ENCODE data around the gene PLEKHA7. TPM values are rescaled to one million over a fixed set of nuclear protein-coding genes. Genes with fewer than 3 reads are reported as not detected.

Gene PLEKHA7
- total and polyA plus RNA-seq, 2 of the 8 experiments (the other 6 are each of a cell fraction or from before 2014, with no cell fraction given), result 11.4 to 25.6 TPM

GRCh38 chr11:16749666-16750065, 264.5 kb downstream of the PLEKHA7 start:
- Histone ChIP-seq H3K9ac (replicated peaks in 1 of 4; ENCODE audit: extremely low read depth in 1 of 4, low read depth in 3 of 4, low read length in 3 of 4) (no peak overlapping the region), H3K27me3 (replicated peaks in 1 of 4; ENCODE audit: control insufficient read depth in 3 of 4, extremely low read depth in 1 of 4, insufficient read depth in 3 of 4, low read length in 3 of 4) (peaks cover 0 to 1% (median 0%) of the 10 kb centered on the region in 4 experiments; a peak in 1 of 7 replicates), H4K5ac (ENCODE audit: insufficient read length, low read depth, low read length) (no peak overlapping the region), H3K56ac (replicated peaks; ENCODE audit: insufficient read length, low read depth, low read length) (no peak overlapping the region), H3K14ac (ENCODE audit: insufficient read length) (no peak overlapping the region), H2BK15ac (ENCODE audit: low read length) (no peak overlapping the region), H3K4me2 (ENCODE audit: insufficient read depth in 1 of 2, low read depth in 2 of 2, low read length in 2 of 2) (no peak overlapping the region), H3K18ac (ENCODE audit: extremely low read depth, low read length) (no peak overlapping the region), H4K8ac (ENCODE audit: extremely low read depth, insufficient read depth, low read length) (no peak overlapping the region), H4K91ac (replicated peaks; ENCODE audit: insufficient read length, low read length) (no peak overlapping the region), H2AFZ (ENCODE audit: low read length) (no peak overlapping the region), H2BK120ac (replicated peaks; ENCODE audit: low read depth, low read length) (no peak overlapping the region), H2BK12ac (ENCODE audit: low read depth, low read length) (no peak overlapping the region), H3K79me2 (ENCODE audit: control insufficient read depth in 1 of 2, insufficient read depth in 2 of 2, low read length in 2 of 2) (peaks cover 0 to 31% of the 10 kb centered on the region in 2 experiments; a peak in 2 of 4 replicates), H3K79me1 (ENCODE audit: low read depth, low read length) (peaks cover 5% of the 10 kb centered on the region), H3K36me3 (ENCODE audit: control insufficient read depth in 2 of 4, insufficient read depth in 4 of 4, low read length in 3 of 4) (peaks cover 12 to 97% (median 73%) of the 10 kb centered on the region in 4 experiments), H2BK5ac (ENCODE audit: low read depth, low read length) (no peak overlapping the region), H4K20me1 (replicated peaks in 1 of 2; ENCODE audit: control insufficient read depth in 1 of 2, insufficient read depth in 2 of 2, low read length in 2 of 2) (peaks cover 3% of the 10 kb centered on the region in 2 experiments), H3K4ac (replicated peaks; ENCODE audit: insufficient read length, low read depth, low read length) (no peak overlapping the region), H3K27ac (ENCODE audit: low read depth, low read length) (no peak overlapping the region), H3K9me3 (ENCODE audit: insufficient read depth in 2 of 2, low read depth in 1 of 2, low read length in 1 of 2) (no peaks in the 10 kb centered on the region), H3K23me2 (ENCODE audit: low read depth, low read length) (no peaks in the 10 kb centered on the region), H2BK20ac (ENCODE audit: low read length) (no peak overlapping the region), H3K4me1 (replicated peaks in 1 of 4; ENCODE audit: control insufficient read depth in 3 of 4, insufficient read depth in 4 of 4, low read length in 3 of 4) (no peaks in the 10 kb centered on the region), H3K23ac (ENCODE audit: insufficient read length) (no peak overlapping the region), H3K4me3 (ENCODE audit: extremely low read depth in 1 of 4, insufficient read depth in 2 of 4, low read depth in 3 of 4, low read length in 4 of 4) (no peak overlapping the region), H2AK5ac (ENCODE audit: low read depth, low read length) (no peak overlapping the region)
- 87% methylated on average over 2 of the region's 2 CpGs; no CpG with 5 or more reads in 1 of the 2 experiments for WGBS, 2 experiments (ENCODE audit: extremely low coverage in 1 of 2, insufficient coverage in 1 of 2, insufficient read length in 1 of 2, insufficient replicate concordance in 2 of 2, low coverage in 1 of 2, low lambda C conversion rate in 2 of 2, missing lambda C conversion rate in 1 of 2)
- CTCF ChIA-PET (ENCODE audit: partially characterized antibody), result interaction anchor here (1.3 to 1.9 kb wide), 3 partner anchors 12 to 40 kb away, joined by 3 to 7 read pairs (median 3); no protein-coding TSS in a partner anchor
- POLR2A ChIA-PET (ENCODE audit: partially characterized antibody), result interaction anchor here (0.8 to 4.0 kb wide), 3 partner anchors 8 to 11 kb away, joined by 3 to 30 read pairs (median 4); partner anchors contain the start of gene C11orf58
- no peak for FAIRE-seq
- DNase-seq (ENCODE audit: low read depth in 1 of 2, low spot score in 2 of 2), result no peak
- TF ChIP-seq CHD2 (IDR thresholded peaks at IDR 0.05; ENCODE audit: low read length) (no peak), RNF2 (IDR thresholded peaks at IDR 0.05; ENCODE audit: borderline replicate concordance, low read depth, low read length, missing control alignments, poor library complexity, severe bottlenecking) (no peak)
